ENCODE results near the gene LCE2A.
"Not testable (repeated sequence)": the region's sequence is repeated elsewhere in the genome, so short reads cannot be mapped to it uniquely, and the experiment has no call there.

LCE2A gene, protein sequence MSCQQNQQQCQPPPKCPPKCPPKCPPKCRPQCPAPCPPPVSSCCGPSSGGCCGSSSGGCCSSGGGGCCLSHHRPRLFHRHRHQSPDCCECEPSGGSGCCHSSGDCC

GRCh38 chr1:152697701-152698600 is at the start of gene LCE2A:
Gene LCE2A, plus strand, starts transcription at chr1:152698345. Its CDS starts 557 bp downstream, at chr1:152698902.
- no peak for DNase-seq

GRCh38 chr1:152654110-152654509 is 44.0 kb upstream of the LCE2A start:
- DNase-seq, result peak; percentile 44

DNA sequence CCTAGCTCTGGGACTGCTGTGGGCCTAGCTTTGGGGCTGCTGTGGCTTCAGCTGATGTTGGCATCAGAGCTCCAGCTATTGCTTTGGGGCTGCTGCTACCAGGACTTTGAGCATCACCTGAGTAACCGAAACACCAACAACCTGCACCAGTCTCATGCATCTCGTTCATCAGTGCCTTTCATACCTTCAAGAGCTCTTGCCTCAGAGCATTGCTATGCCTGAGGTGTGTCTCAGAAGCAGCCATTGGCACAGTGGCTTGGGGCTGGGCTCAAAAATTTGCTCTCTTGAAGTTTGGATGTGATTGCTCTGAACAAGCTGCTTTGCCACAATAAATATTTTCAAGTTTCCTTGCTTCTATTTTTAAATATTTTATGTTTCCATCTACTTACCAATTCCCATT is 41.7 kb upstream of the LCE2A start:
- no peak for DNase-seq

DNA sequence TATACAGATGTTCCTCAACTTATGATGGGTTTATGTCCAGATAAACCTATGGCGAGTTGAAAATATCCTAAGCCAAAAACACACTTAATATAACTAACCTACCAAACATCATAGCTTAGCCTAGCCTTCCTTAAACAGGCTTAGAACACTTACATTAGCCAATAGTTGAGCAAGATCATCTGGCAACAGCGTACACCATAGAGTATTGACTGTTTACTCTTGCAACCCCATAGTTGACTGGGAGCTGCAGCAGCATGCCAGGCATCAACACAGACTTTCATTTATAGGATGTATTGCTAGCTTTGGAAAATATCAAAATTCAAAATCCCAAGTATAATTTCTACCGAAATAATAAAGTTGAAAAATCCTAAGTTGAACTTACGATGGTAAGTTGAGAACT is 40.5 kb upstream of the LCE2A start:
- no peak for DNase-seq

GRCh38 chr1:152658649-152659048 is 39.5 kb upstream of the LCE2A start:
- no peak for DNase-seq

DNA sequence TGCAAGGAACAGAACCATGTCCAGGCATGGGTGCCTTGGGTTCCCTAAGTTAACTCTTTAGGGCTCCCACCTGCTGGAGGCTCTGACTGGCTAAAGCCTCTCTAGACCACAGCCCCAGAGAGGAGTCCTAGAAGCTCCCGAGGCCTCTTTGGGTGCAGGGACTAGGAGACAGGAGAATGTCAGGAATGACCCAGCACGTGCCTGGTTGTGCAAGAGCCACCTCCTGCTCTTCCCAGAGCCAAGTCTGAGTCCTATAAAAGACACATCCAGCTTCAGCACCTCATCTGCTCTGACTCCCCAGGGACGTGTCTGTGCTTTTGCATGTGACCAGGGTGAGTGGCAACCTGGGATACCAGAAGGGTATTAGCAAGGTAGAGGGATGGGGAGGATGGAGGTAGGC is 35.0 kb upstream of the LCE2A start, which contains the start of gene LCE2D:
Gene LCE2D (plus strand): TSS at position 283 of the 400 bp plus-strand sequence. CDS start 726 bp downstream, outside the sequence.
- DNase-seq, result no peak

DNA sequence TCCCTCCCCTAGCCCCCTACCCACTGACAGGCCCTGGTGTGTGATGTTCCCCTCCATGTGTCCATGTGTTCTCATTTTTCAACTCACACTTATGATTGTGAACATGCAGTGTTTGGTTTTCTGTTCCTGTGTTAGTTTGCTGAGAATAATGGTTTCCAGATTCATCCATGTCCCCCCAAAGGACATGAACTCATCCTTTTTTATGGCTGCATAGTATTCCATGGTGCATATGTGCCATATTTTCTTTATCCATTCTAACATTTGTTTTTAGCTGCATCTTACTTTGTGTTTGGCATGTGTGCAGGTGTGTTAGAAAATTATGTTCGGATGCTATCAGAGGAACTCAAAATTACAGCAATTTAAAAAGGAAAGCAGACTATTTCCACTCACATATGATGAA is 32.0 kb upstream of the LCE2A start:
- not testable (repeated sequence) for DNase-seq

GRCh38 chr1:152667648-152668047 is 30.5 kb upstream of the LCE2A start:
- no peak for DNase-seq

DNA sequence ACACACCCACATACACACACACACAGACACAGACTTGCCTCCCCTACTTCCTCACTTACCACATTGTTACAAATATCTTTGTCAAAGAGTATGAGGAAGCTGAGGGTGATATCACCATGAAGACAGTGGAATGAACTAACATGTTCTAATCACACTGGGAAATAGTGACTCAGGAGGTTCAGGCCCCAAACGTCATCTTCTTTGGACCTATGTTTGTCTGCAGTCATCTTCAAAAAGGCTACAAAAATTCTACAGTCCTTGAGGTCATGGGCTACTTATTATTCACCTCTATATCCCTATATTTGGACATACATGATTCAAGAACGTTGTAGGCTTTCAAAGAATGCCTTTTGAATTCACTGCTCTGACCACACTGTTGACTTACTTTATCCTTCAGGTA is 25.1 kb upstream of the LCE2A start:
- DNase-seq, result no peak

- not testable (repeated sequence) for DNase-seq
Measured at GRCh38 chr1:152674983-152675382, 23.2 kb upstream of the LCE2A start, which contains the start of gene LCE2C. Gene LCE2C, plus strand, starts transcription at chr1:152675279. Its CDS starts 737 bp downstream, at chr1:152676016.

GRCh38 chr1:152679459-152679858 is 18.7 kb upstream of the LCE2A start:
- no peak for DNase-seq

GRCh38 chr1:152681616-152682015 is 16.5 kb upstream of the LCE2A start:
- no peak for DNase-seq

DNA sequence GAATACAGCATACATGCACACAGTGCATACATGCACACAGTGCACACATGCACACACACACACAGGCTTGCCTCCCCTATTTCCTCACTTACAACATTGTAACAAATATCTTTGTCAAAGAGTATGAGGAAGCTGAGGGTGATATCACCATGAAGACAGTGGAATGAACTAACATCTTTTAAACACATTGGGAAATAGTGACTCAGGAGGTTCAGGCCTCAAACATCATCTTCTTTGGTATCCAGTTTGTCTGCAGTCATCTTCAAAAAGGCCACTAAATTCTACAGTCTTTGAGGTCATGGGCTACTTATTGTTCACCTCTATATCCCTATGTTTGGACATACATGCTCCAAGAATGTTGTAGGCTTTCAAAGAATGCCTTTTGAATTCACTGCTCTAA is 14.3 kb upstream of the LCE2A start:
- DNase-seq, result no peak

GRCh38 chr1:152685823-152686222 is 12.3 kb upstream of the LCE2A start, which contains the start of gene LCE2B:
Gene LCE2B, plus strand, starts transcription at chr1:152686123. Its CDS starts 721 bp downstream, at chr1:152686844.
- DNase-seq, result not testable (repeated sequence)

DNA sequence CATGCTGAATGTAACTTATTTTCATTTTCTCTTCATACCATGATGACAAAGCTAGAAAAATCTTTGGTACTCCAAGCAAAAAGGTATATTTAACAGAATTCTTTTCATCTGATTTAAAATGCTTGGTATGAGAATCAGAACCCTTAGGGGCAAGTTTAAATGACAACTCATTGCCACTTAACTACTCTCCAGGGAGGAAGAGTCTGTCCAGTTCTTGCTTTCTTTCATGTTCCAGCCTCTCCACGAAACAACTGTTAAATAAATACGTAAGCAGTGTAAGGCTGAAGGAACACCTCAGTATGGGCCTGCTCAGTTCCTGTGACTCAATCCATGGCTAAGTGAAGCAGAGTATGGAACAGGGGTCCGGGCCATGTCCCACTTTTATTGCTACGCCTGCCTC is 1.6 kb downstream of the LCE2A start:
- no peak for DNase-seq

DNA sequence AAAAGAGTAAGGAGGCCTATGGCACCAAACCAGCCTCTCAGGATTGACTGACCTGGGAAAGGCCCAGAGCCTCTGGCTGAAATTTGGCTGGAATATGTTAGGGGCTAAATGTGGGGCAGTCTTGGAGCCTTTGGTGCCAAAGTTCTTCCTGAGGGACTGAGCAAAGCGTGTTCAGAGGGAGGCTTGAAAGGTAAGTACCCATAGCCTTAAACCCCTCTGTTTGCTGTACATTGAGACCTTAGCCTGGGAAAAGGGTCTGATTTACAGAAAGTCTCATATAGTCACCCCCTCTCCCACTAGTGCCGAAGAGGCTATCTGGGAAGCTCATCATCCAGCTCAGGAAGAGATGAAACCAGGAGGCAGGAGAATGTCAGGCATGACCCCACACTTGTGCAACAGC is 9.7 kb downstream of the LCE2A start, which contains the start of gene LCE4A:
Gene LCE4A (plus strand): TSS at position 301 of the 400 bp plus-strand sequence. CDS start 916 bp downstream, outside the sequence.
- no peak for DNase-seq

- no peak for DNase-seq
Measured at GRCh38 chr1:152718238-152718637, 20.1 kb downstream of the LCE2A start.

- DNase-seq, result no peak
Measured at GRCh38 chr1:152725261-152725660, 27.1 kb downstream of the LCE2A start.

DNA sequence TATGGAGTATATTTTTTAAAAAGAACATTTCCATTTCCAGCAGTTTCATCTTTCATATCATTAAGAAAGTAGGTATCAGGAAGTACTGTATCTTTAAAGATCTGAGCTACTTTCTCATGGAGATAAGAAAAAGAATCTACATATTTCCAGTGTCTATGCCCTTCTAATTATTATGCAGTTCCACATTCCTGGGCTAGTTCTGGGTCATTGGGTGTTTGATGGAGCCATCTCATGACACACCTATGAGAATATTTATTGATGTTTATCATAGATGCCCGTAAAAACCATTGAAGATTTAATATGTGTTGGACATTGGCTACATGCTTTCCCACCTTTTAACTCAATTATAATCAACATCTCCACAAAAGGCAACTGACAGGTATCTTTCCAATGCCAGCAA is 30.8 kb downstream of the LCE2A start:
- no peak for DNase-seq

- no peak for DNase-seq
Measured at GRCh38 chr1:152735648-152736047, 37.5 kb downstream of the LCE2A start.

DNA sequence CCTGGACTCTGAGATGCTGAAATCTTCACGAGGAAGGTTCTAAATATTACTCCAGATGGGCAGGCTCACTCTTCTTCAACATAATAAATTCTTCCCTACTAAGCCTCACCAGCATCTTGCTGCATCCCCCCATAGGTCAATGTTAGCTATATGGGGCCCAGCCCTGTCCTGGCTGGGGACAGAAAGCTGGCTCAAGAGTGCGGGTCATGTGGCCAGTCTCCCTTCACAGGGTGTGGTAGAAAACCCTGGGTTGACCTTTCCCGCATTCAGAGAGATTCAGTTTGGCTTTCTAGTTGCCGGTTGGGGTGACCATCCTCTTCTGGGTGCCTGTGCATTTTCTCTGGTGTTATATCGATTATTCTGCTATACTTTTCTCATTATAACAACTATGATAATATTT is 39.9 kb downstream of the LCE2A start:
- no peak for DNase-seq

DNA sequence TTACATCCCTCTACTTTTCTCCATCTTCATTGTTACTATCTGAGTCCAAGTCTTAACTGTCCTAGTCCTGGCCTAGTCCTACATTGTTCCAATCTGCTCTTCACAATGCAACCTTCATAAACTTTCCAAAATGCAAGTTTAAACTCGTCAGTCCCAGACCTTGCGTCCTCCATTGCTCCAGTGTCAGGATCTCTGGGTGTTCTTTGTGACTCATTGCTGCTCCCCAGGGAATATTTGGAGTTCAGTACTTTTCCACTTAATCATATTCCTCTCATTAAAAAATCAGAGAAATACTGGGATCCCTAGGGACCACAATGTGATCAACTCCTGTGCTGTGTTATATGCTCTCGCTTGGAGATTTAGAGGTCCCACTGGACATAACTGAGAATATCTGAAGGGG is 41.7 kb downstream of the LCE2A start:
- DNase-seq, result no peak

- DNase-seq, result no peak
Measured at GRCh38 chr1:152741656-152742055, 43.5 kb downstream of the LCE2A start.

Measured in activated naive CD4-positive, alpha-beta T cell treated with Interleukin-2 at 50 U/mL for 16 hours (primary cell).